Measurements from ENCODE around the gene ALAS1.
A peak's percentile ranks its signal among the peaks of the same experiment; 100 is the strongest.

ALAS1 gene

DNA sequence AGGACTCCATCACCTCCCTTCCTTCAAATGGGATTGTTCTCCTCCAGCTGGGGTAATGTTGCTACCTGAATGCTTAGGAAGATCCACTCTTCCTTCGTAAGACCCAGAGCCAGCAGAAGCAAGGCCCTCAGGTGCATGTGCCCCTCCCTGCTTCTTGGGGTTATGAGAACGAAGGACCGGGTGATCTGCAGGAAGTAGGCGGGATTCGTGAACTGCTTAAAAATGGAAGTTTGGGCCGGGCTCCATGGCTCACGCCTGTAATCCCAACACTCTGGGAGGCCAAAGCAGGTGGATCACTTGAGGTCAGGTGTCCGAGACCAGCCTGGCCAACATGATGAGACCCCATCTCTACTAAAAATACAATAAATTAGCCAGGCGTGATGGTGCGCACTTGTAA, 19.4 kb downstream of the ALAS1 start:
- peak overlapping the region; percentile 49 for H3K4me3 Mint-ChIP-seq
- peak overlapping the region; percentile 86 for H3K27ac Mint-ChIP-seq
- no peaks in the 10 kb centered on the region for H3K27me3 Mint-ChIP-seq
- DNase-seq = no peak
- peaks cover 42% of the 10 kb centered on the region for H3K36me3 Mint-ChIP-seq (ENCODE audit: low read depth)
- H3K4me1 Mint-ChIP-seq (ENCODE audit: low read depth) = peaks cover 66% of the 10 kb centered on the region
- H3K9me3 Mint-ChIP-seq = no peaks in the 10 kb centered on the region

- H3K27me3 Mint-ChIP-seq = no peaks in the 10 kb centered on the region
- no peak for DNase-seq
- H3K4me3 Mint-ChIP-seq = peak overlapping the region; percentile 35
- H3K36me3 Mint-ChIP-seq (ENCODE audit: low read depth) = peaks cover 36% of the 10 kb centered on the region
- H3K9me3 Mint-ChIP-seq = no peaks in the 10 kb centered on the region
- H3K4me1 Mint-ChIP-seq (ENCODE audit: low read depth) = peaks cover 72% of the 10 kb centered on the region
- peak overlapping the region; percentile 44 for H3K27ac Mint-ChIP-seq
Measured at GRCh38 chr3:52218026-52218425, 20.1 kb downstream of the ALAS1 start.

- Mint-ChIP-seq H3K9me3 (no peaks in the 10 kb centered on the region), H3K27me3 (no peaks in the 10 kb centered on the region), H3K4me3 (peak overlapping the region; percentile 35), H3K36me3 (ENCODE audit: low read depth) (peaks cover 33% of the 10 kb centered on the region), H3K4me1 (ENCODE audit: low read depth) (peaks cover 76% of the 10 kb centered on the region), H3K27ac (peak overlapping the region; percentile 66)
- DNase-seq = peak; percentile 43
Measured at GRCh38 chr3:52218454-52218853, 20.5 kb downstream of the ALAS1 start.

DNA sequence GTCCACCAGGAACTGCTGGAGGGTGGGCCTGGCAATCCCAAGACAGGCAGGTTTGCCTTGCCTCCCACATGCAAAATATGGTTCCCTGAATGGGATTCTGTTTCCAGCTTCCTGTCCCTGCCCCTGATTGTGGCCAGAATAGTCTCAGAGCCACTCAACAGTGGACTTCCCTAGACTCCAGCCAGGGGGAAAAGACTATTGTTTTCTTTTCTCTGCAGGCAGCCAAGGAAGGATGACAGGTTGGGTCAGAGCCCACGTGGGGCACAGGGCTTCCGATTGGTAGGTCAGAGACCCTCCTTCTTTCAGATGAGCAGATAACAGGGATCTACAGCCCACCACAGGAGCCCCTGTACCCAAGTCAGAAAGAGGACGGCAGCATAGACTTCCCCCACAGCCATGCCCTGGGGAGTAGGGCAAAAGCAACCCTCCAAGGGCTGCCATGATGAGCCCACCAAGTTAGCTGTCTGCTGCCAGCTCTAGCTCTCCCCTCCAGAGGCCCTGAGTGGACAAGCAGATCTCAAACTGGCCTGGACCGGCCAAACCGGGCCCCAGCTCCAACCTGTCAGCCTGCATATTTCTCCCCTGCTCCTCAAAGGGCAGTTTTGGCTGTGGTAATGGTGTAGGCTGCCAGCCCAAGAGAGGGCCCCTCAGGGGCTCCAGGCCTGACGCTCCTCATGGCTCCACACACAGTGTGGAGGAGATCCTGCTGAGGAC, 21.1 kb downstream of the ALAS1 start:
- H3K4me1 Mint-ChIP-seq (ENCODE audit: low read depth) = peaks cover 82% of the 10 kb centered on the region
- H3K36me3 Mint-ChIP-seq (ENCODE audit: low read depth) = peaks cover 27% of the 10 kb centered on the region

GRCh38 chr3:52220380-52221026, 22.5 kb downstream of the ALAS1 start:
- no peak overlapping the region for H3K27ac Mint-ChIP-seq
- H3K4me3 Mint-ChIP-seq = peak overlapping the region; percentile 20
- H3K27me3 Mint-ChIP-seq = no peaks in the 10 kb centered on the region
- H3K4me1 Mint-ChIP-seq (ENCODE audit: low read depth) = peaks cover 89% of the 10 kb centered on the region
- peak; percentile 95 for DNase-seq
- peaks cover 13% of the 10 kb centered on the region for H3K36me3 Mint-ChIP-seq (ENCODE audit: low read depth)
- H3K9me3 Mint-ChIP-seq = no peaks in the 10 kb centered on the region

More for the DNA sequence above, 21.1 kb downstream of the ALAS1 start:
- no peak overlapping the region for H3K4me3 Mint-ChIP-seq
- peak; percentile 32 for DNase-seq
- peak overlapping the region; percentile 66 for H3K27ac Mint-ChIP-seq
- H3K27me3 Mint-ChIP-seq = no peaks in the 10 kb centered on the region
- H3K9me3 Mint-ChIP-seq = no peaks in the 10 kb centered on the region

- Mint-ChIP-seq H3K36me3 (ENCODE audit: low read depth) (peaks cover 7% of the 10 kb centered on the region), H3K4me1 (ENCODE audit: low read depth) (peaks cover 92% of the 10 kb centered on the region), H3K4me3 (peak overlapping the region; percentile 70), H3K27ac (peak overlapping the region; percentile 80), H3K9me3 (no peaks in the 10 kb centered on the region), H3K27me3 (no peaks in the 10 kb centered on the region)
- DNase-seq = no peak
Measured at GRCh38 chr3:52221141-52221562, 23.2 kb downstream of the ALAS1 start.

DNA sequence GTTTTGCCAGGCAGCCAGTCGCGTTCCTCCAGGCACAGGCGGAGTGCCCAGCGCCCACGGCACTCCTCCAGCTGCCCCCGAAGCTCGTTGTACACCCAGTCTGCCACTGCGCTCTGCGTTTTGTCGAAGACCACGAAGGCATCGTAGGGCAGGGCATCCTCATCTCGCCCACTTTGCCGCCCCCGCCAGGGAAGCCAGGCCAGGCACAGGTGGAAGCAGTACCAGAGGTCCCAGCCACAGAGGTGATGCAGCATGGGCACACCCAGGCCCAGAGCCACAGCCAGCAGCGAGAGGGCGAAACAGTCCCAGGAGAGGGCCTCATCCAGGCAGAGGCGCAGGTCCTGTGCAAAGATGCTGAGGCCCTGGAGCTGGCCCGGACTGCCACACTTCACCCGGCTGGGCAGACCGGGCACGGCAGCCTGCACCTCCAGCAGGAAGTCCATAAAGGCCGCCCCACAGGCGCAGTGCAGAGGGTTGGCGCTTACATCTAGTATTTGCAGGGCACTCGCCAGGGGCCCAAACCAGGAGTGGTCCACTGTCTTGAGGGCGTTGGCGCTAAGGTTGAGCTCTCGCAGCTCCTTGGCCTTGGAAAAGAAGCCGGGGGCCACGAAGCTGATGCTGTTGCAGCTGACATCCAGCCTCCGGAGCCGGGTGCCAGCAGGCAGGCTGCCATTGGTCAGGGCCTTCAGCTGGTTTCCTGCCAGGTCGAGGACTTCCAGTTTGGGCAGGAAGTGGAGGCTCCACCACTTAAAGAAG, 23.8 kb downstream of the ALAS1 start:
- H3K36me3 Mint-ChIP-seq (ENCODE audit: low read depth) = peaks cover 3% of the 10 kb centered on the region
- peaks cover 94% of the 10 kb centered on the region for H3K4me1 Mint-ChIP-seq (ENCODE audit: low read depth)
- DNase-seq = peak; percentile 76
- no peaks in the 10 kb centered on the region for H3K9me3 Mint-ChIP-seq
- H3K4me3 Mint-ChIP-seq = peak overlapping the region; percentile 70
- H3K27me3 Mint-ChIP-seq = no peaks in the 10 kb centered on the region
- H3K27ac Mint-ChIP-seq = peak overlapping the region; percentile 80

- Mint-ChIP-seq H3K4me3 (peak overlapping the region; percentile 70), H3K9me3 (no peaks in the 10 kb centered on the region), H3K36me3 (ENCODE audit: low read depth) (peaks cover 2% of the 10 kb centered on the region), H3K27me3 (no peaks in the 10 kb centered on the region), H3K4me1 (ENCODE audit: low read depth) (peaks cover 89% of the 10 kb centered on the region), H3K27ac (peak overlapping the region; percentile 80)
- no peak for DNase-seq
Measured at GRCh38 chr3:52222319-52223221, 24.6 kb downstream of the ALAS1 start.

DNA sequence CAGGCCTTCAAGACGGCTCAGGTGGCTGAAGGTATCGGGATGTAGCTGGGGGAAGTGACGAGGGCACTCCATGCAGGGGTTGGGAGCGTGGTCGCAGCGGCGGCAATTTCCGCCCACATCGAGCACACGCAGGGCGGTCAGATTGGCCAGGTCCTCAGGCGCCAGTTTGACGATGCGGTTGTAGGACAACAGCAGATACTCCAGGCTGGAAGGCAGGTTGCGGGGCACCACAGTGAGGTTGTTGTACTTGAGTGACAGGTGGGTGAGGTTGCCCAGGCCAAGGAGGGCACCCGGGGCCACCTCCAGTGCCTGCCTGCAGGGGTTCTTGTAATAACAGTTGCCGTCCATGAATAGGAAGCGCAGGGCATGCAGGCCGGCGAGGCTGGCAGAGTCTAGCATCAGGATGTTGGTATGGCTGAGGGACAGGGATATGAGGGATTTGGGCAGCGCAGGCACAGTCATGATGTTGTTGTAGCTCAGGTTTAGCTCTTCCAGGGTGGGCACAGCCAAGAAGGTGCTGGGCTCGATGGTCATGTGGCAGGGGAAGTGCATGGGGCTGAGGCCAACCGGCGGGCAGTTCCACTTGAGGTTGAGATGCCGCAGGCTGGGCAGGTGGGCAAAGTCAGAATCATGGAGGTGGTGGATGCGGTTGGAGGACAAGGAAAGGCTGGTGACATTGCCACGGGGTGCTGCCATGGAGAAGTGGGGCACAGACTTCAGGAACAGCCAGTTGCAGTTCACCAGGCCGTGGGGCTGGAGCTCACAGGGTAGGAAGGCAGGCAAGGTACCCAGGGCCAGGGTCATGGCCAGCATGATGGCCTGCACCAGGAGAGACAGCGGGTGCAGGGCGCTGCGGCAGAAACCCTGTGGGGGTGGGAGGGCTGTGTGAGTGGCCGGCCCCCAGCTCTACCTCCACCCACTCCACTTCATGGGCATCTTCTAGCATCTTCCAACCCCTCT, 25.8 kb downstream of the ALAS1 start:
- peaks cover 12% of the 10 kb centered on the region for H3K36me3 Mint-ChIP-seq (ENCODE audit: low read depth)

GRCh38 chr3:52225452-52226228, 27.7 kb downstream of the ALAS1 start, which contains the start of gene TLR9:
TLR9 (minus strand) TSS chr3:52225645; CDS start chr3:52225529, 116 bp downstream.
- Mint-ChIP-seq H3K27ac (peak within 1 kb of the TSS; percentile 93), H3K4me1 (ENCODE audit: low read depth) (peaks cover 67% of the 10 kb centered on the region), H3K27me3 (no peaks in the 10 kb centered on the region), H3K36me3 (ENCODE audit: low read depth) (peaks cover 30% of the 10 kb centered on the region), H3K4me3 (peak within 1 kb of the TSS; percentile 54), H3K9me3 (no peaks in the 10 kb centered on the region)
- peak; percentile 66 for DNase-seq

More for the DNA sequence above, 25.8 kb downstream of the ALAS1 start:
- no peaks in the 10 kb centered on the region for H3K27me3 Mint-ChIP-seq
- H3K4me3 Mint-ChIP-seq = no peak overlapping the region
- no peak for DNase-seq
- H3K4me1 Mint-ChIP-seq (ENCODE audit: low read depth) = peaks cover 83% of the 10 kb centered on the region
- H3K9me3 Mint-ChIP-seq = no peaks in the 10 kb centered on the region
- H3K27ac Mint-ChIP-seq = peak overlapping the region; percentile 66

DNA sequence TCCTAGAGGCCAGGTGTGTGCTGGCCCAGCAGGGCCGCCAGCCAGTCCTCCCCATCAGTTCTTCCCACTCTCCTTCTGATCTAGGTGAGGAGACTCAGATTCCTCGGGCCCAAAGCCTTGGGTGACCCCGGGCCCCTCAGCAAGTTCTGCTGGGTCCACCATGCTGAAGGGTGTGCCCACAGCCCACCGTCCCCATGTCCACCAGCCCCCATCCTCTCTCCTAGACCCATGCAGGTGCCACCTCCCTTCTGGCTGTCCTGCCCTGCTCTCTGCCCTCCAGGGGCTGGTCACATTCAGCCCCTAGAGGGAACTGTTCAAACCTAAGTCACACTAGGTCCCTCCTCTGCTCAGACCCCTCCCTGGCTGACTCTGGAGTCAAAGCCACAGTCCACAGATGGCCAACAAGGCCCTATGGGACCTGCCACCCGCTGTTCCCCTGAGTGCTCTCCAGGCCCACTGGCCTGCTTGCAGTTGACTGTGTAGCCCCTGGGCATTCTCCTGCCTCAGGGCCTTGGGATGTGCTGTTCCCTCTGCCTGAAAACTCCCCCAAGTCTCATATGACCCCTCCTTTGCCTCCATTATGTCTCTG, 28.4 kb downstream of the ALAS1 start:
- H3K4me1 Mint-ChIP-seq (ENCODE audit: low read depth) = peaks cover 61% of the 10 kb centered on the region
- no peaks in the 10 kb centered on the region for H3K9me3 Mint-ChIP-seq
- H3K4me3 Mint-ChIP-seq = peak overlapping the region; percentile 54
- peaks cover 37% of the 10 kb centered on the region for H3K36me3 Mint-ChIP-seq (ENCODE audit: low read depth)
- DNase-seq = no peak
- peak overlapping the region; percentile 93 for H3K27ac Mint-ChIP-seq
- no peaks in the 10 kb centered on the region for H3K27me3 Mint-ChIP-seq

GRCh38 chr3:52227117-52227516, 29.2 kb downstream of the ALAS1 start:
- Mint-ChIP-seq H3K27me3 (no peaks in the 10 kb centered on the region), H3K9me3 (no peaks in the 10 kb centered on the region), H3K36me3 (ENCODE audit: low read depth) (peaks cover 44% of the 10 kb centered on the region), H3K4me1 (ENCODE audit: low read depth) (peaks cover 60% of the 10 kb centered on the region), H3K4me3 (no peak overlapping the region), H3K27ac (peak overlapping the region; percentile 93)
- DNase-seq = no peak
